Calu3 (cell line): ENCODE measurements around the gene TOPORS. TPM values are rescaled to one million over a fixed set of nuclear protein-coding genes. Genes with fewer than 3 reads are reported as not detected.

Experiments used
- BruUV-seq: library from RNA; stranded (reverse); fragments of 400-500 nt; replicated peaks from 2 replicates; lab custom pipeline; 2021; lab: Mats Ljungman, UMichigan
- CTCF ChIA-PET: fragments of 300-600 bp; sonication (Branson Sonifier 250); formaldehyde crosslinking; loops from one replicate; lab custom pipeline; 2022; ENCODE audit warnings: antibody characterized with exemption; lab: Charles Lee
- DNase-seq: peaks from one replicate; pipeline ENCODE4 v3.0.0; 2022
- H3K27ac Mint-ChIP-seq: one replicate; pipeline ENCODE4 v1.8.0; 2022; ENCODE audit warnings: mixed read lengths; ENCODE audit not compliant: unreplicated experiment
- H3K27me3 Mint-ChIP-seq: one replicate; pipeline ENCODE4 v1.8.0; 2022; ENCODE audit warnings: mixed read lengths; ENCODE audit not compliant: unreplicated experiment
- H3K36me3 Mint-ChIP-seq: one replicate; pipeline ENCODE4 v1.8.0; 2022; ENCODE audit warnings: mild to moderate bottlenecking, moderate library complexity, mixed read lengths; ENCODE audit not compliant: insufficient read depth, unreplicated experiment
- H3K4me1 Mint-ChIP-seq: one replicate; pipeline ENCODE4 v1.8.0; 2022; ENCODE audit warnings: mild to moderate bottlenecking, low read depth, mixed read lengths; ENCODE audit not compliant: unreplicated experiment
- H3K4me3 Mint-ChIP-seq: one replicate; pipeline ENCODE4 v1.8.0; 2022; ENCODE audit warnings: mild to moderate bottlenecking, low read depth, moderate library complexity, mixed read lengths; ENCODE audit not compliant: unreplicated experiment
- H3K9me3 Mint-ChIP-seq: one replicate; pipeline ENCODE4 v1.8.0; 2022; ENCODE audit warnings: low read depth, mixed read lengths; ENCODE audit not compliant: unreplicated experiment
- intact Hi-C: fragments of 100-400 bp; cut with micrococcal nuclease; formaldehyde crosslinking; loops from one replicate; pipeline ENCODE4 v1.10.0; 2022; ENCODE audit not compliant: unreplicated experiment
- total RNA-seq: library from RNA; stranded (reverse); gene quantifications from 2 replicates; pipeline ENCODE4 v1.2.3, GENCODE V29; 2022
- TF ChIP-seq, protein P1 (sequence below): fragments of 200-600 bp; IDR thresholded peaks from one replicate; pipeline ENCODE4 v1.8.0; 2022; ENCODE audit warnings: antibody characterized with exemption; ENCODE audit not compliant: unreplicated experiment

Gene TOPORS
- total RNA-seq, 1 experiment from 2014 or later, result 13.8 TPM

DNA sequence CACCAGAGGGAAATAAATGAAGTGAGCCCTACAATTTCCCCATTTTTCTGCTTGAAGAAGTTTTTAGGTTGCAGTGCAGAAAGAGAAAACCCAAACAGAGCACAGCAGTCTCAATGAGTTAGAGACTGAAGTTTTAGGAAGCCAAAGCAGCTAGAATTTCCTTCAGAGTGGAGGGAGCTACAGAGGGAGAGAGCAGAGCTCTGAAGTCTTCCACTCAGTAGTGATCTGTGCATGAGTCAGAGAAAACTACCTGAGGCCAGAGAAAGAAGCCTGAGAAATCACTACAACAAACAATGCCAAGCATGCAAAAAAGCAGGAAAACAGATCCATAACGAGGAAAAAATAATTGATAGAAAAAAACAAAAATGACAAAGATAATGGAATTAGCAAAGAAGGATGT, 38.5 kb upstream of the TOPORS start:
- H3K27ac Mint-ChIP-seq, result no peak overlapping the region

DNA sequence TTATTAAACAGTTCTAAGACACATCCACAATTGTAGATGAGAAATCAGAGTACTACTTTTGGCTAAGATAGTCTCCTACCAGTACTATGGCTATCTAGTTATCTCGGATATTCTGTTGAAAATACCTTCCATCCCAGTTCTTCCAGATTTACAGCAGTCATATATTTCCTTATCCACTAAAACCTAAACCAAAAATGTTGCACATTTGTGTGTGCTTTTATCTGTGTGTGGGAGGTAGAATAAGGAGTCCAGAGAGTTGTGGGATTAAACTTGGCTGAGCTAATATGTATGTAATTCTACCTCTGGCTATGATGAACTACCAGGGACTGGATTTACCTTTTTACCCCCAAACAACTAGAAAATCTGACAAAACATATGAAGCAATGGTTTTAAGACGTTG, 38.1 kb upstream of the TOPORS start:
- Mint-ChIP-seq H3K4me1 (peaks cover 10% of the 10 kb centered on the region), H3K4me3 (no peak overlapping the region), H3K9me3 (no peaks in the 10 kb centered on the region), H3K27me3 (no peaks in the 10 kb centered on the region), H3K27ac (no peak overlapping the region), H3K36me3 (no peaks in the 10 kb centered on the region)
- CTCF ChIA-PET, result interaction anchor here (0.8 to 0.9 kb wide), 2 partner anchors 11 to 378 kb away, joined by 3 read pairs; no protein-coding TSS in a partner anchor
- no peak for DNase-seq
- BruUV-seq, result no TSS peak
- TF ChIP-seq, protein P1, sequence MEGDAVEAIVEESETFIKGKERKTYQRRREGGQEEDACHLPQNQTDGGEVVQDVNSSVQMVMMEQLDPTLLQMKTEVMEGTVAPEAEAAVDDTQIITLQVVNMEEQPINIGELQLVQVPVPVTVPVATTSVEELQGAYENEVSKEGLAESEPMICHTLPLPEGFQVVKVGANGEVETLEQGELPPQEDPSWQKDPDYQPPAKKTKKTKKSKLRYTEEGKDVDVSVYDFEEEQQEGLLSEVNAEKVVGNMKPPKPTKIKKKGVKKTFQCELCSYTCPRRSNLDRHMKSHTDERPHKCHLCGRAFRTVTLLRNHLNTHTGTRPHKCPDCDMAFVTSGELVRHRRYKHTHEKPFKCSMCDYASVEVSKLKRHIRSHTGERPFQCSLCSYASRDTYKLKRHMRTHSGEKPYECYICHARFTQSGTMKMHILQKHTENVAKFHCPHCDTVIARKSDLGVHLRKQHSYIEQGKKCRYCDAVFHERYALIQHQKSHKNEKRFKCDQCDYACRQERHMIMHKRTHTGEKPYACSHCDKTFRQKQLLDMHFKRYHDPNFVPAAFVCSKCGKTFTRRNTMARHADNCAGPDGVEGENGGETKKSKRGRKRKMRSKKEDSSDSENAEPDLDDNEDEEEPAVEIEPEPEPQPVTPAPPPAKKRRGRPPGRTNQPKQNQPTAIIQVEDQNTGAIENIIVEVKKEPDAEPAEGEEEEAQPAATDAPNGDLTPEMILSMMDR, result no peak
- intact Hi-C loops, result no loop called here

More for the DNA sequence above, 38.5 kb upstream of the TOPORS start:
- DNase-seq, result no peak
- Mint-ChIP-seq H3K9me3 (no peaks in the 10 kb centered on the region), H3K27me3 (no peaks in the 10 kb centered on the region), H3K4me1 (peaks cover 10% of the 10 kb centered on the region), H3K4me3 (no peak overlapping the region), H3K36me3 (no peaks in the 10 kb centered on the region)
- no TSS peak for BruUV-seq
- TF ChIP-seq, protein P1, result no peak
- intact Hi-C loops, result no loop called here
- CTCF ChIA-PET, result interaction anchor here (0.8 to 0.9 kb wide), 2 partner anchors 11 to 378 kb away, joined by 3 read pairs; no protein-coding TSS in a partner anchor

DNA sequence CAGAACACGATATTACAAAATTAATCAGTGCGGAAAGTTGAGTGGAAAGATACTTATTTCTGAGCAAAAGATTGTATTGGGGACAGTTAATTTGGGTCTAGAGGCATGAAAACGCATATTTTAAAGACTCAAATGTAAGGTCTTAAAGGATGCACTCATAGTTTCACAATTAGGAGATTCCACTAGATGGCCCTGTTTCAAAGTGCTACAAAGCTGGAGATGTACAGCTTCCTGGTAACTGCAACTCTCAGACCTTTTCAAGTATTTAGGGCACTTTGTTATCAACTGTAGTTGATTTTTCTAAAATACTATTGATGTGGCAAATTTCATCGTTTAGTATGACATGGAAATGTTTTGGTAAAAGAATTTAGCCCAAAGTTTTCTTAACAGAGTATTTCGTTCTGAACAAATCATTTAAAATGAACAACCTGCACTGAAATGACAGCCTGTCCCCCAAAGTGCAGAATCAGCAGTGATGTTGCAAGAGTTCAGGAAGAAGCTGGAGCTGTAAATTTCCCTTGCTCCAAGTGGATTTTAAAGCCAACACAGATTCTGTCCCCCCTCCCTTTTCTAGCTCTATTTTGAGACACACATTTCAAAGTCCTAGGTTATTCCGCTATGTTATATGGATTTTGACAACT, 36.8 kb upstream of the TOPORS start:
- H3K4me3 Mint-ChIP-seq, result no peak overlapping the region
- H3K9me3 Mint-ChIP-seq, result no peaks in the 10 kb centered on the region
- BruUV-seq, result no TSS peak
- H3K4me1 Mint-ChIP-seq, result peaks cover 18% of the 10 kb centered on the region
- TF ChIP-seq, protein P1, result no peak
- no peak for DNase-seq
- H3K27ac Mint-ChIP-seq, result no peak overlapping the region
- CTCF ChIA-PET, result interaction anchor here (1.0 to 1.9 kb wide), 5 partner anchors 9 to 379 kb away, joined by 3 to 13 read pairs (median 5); no protein-coding TSS in a partner anchor
- intact Hi-C loops, result loop anchor here (1.0 kb wide), 2 partner anchors 114 to 379 kb away; no protein-coding TSS in a partner anchor
- no peaks in the 10 kb centered on the region for H3K36me3 Mint-ChIP-seq
- no peaks in the 10 kb centered on the region for H3K27me3 Mint-ChIP-seq

DNA sequence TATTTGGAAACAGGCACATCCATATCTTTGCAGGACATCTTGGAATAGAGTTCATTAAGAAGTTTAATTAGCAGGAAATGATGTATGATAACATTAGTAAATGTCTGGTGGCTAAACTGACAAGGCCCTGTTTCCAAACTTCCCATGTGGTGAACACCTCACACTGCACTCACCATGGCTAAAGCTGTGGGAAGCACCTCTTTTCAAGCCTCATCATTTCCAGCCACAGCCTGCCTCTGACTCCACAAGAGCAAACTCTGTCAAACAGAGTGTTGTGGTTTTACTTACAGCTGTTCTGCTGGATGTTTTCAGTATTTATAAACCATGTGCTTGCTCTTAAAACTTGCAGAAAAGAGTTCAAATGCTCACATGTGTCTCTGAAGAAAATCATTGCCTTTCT, 35.5 kb upstream of the TOPORS start:
- intact Hi-C loops, result no loop called here
- no peak for DNase-seq
- Mint-ChIP-seq H3K27ac (no peak overlapping the region), H3K9me3 (no peaks in the 10 kb centered on the region), H3K4me3 (no peak overlapping the region), H3K4me1 (peaks cover 18% of the 10 kb centered on the region), H3K27me3 (no peaks in the 10 kb centered on the region), H3K36me3 (no peaks in the 10 kb centered on the region)
- BruUV-seq, result no TSS peak
- TF ChIP-seq, protein P1, result no peak
- CTCF ChIA-PET, result interaction anchor here (1.9 kb wide), 1 partner anchor 8 kb away, joined by 9 read pairs; no protein-coding TSS in a partner anchor
